Measurements from ENCODE around the gene EFNA5. TPM values are rescaled to one million over a fixed set of nuclear protein-coding genes. Genes with fewer than 3 reads are reported as not detected.

Gene EFNA5
- total and polyA plus RNA-seq, 10 of the 15 experiments (the other 5 are each of a cell fraction or from before 2014, with no cell fraction given): 0.19 to 12.6 (median 3.9) TPM

GRCh38 chr5:107389130-107389774 lies 281.5 kb downstream of the EFNA5 start (continued):
- TF ChIP-seq ZZZ3 (IDR thresholded peaks at IDR 0.05; ENCODE audit: control insufficient read depth, insufficient read length, low read depth) (no peak), POU2F2 (IDR thresholded peaks at IDR 0.05; ENCODE audit: borderline replicate concordance, low read depth, low read length) (peak; percentile 65; the same call in 2 of the 3 replicates), TCF12 (IDR thresholded peaks at IDR 0.05; ENCODE audit: low read depth, low read length) (peak; percentile 79; the same call in 1 of the 2 replicates), DPF2 (IDR thresholded peaks at IDR 0.05) (peak; percentile 77), IRF5 (IDR thresholded peaks at IDR 0.05; ENCODE audit: borderline replicate concordance) (no peak), TCF3 (IDR thresholded peaks at IDR 0.05; ENCODE audit: borderline replicate concordance, insufficient read depth, low read depth, low read length) (no peak), MLLT1 (IDR thresholded peaks at IDR 0.05) (peak; percentile 78), EP300 (IDR thresholded peaks at IDR 0.05; ENCODE audit: borderline replicate concordance in 1 of 2, control insufficient read depth in 1 of 2, low read depth in 2 of 2, low read length in 2 of 2) (peak; percentile 89 to 90; a peak in 2 of 4 replicates), ZNF592 (IDR thresholded peaks at IDR 0.05) (no peak), PKNOX1 (IDR thresholded peaks at IDR 0.05) (no peak), SMC3 (IDR thresholded peaks at IDR 0.05; ENCODE audit: borderline replicate concordance, low read length) (peak; percentile 25; the same call in 1 of the 2 replicates), RCOR1 (conservative IDR thresholded peaks at IDR 0.05; ENCODE audit: low read depth, low read length) (0 out of 2 replicates have a peak, but pooled peaks have one; percentile 8), GATAD2B (conservative IDR thresholded peaks at IDR 0.05; ENCODE audit: low read depth) (peak; percentile 70; the same call in 1 of the 2 replicates), KLF5 (IDR thresholded peaks at IDR 0.05; ENCODE audit: partially characterized antibody) (no peak), PAX5 (IDR thresholded peaks at IDR 0.05; ENCODE audit: borderline replicate concordance, low read depth, low read length) (peak; percentile 55; the same call in 1 of the 2 replicates), CREB1 (IDR thresholded peaks at IDR 0.05; ENCODE audit: low read depth) (peak; percentile 65; the same call in 1 of the 2 replicates), HDGF (IDR thresholded peaks at IDR 0.05) (0 out of 2 replicates have a peak, but pooled peaks have one; percentile 36), CBX3 (IDR thresholded peaks at IDR 0.05; ENCODE audit: borderline replicate concordance, low read depth) (no peak), ZBTB33 (IDR thresholded peaks at IDR 0.05) (no peak), TARDBP (IDR thresholded peaks at IDR 0.05; ENCODE audit: borderline replicate concordance) (0 out of 2 replicates have a peak, but pooled peaks have one; percentile 22)
